Progenitor cell of endocrine pancreas (in vitro differentiated cells): Measurements from ENCODE around the gene RINT1. TPM values are rescaled to one million over a fixed set of nuclear protein-coding genes. Genes with fewer than 3 reads are reported as not detected.
A peak's percentile ranks its signal among the peaks of the same experiment; 100 is the strongest.

Experiments used
- DNase-seq: peaks from one replicate; pipeline ENCODE4 v3.0.0; 2021; ENCODE audit warnings: low spot score; ENCODE audit not compliant: unreplicated experiment
- H3K27ac Mint-ChIP-seq: 2 replicates; pipeline ENCODE4 v1.8.0; 2021; ENCODE audit warnings: mild to moderate bottlenecking, moderate library complexity, mixed read lengths
- H3K27me3 Mint-ChIP-seq: 2 replicates; pipeline ENCODE4 v1.8.0; 2021; ENCODE audit warnings: mixed read lengths
- H3K36me3 Mint-ChIP-seq: 2 replicates; pipeline ENCODE4 v1.8.0; 2022; ENCODE audit warnings: mixed read lengths; ENCODE audit not compliant: insufficient read depth
- H3K4me1 Mint-ChIP-seq: 2 replicates; pipeline ENCODE4 v1.8.0; 2021; ENCODE audit warnings: low read depth, mixed read lengths
- H3K4me3 Mint-ChIP-seq: 2 replicates; pipeline ENCODE4 v1.8.0; 2021; ENCODE audit warnings: low read depth, mild to moderate bottlenecking, moderate library complexity, mixed read lengths
- H3K9me3 Mint-ChIP-seq: 2 replicates; pipeline ENCODE4 v1.8.0; 2021; ENCODE audit warnings: low read depth, mixed read lengths
- total RNA-seq: library from RNA; stranded (reverse); gene quantifications from 2 replicates; pipeline ENCODE4 v1.2.1, GENCODE V29; 2021
- TF ChIP-seq, protein P1 (sequence below): fragments of 200-600 bp; sonication (generic); IDR thresholded peaks from one replicate; pipeline ENCODE4 v1.5.0; 2021; ENCODE audit warnings: antibody characterized with exemption, mild to moderate bottlenecking; ENCODE audit not compliant: unreplicated experiment

Gene RINT1
- total RNA-seq, 1 donor from 2014 or later, result 22.5 TPM

DNA sequence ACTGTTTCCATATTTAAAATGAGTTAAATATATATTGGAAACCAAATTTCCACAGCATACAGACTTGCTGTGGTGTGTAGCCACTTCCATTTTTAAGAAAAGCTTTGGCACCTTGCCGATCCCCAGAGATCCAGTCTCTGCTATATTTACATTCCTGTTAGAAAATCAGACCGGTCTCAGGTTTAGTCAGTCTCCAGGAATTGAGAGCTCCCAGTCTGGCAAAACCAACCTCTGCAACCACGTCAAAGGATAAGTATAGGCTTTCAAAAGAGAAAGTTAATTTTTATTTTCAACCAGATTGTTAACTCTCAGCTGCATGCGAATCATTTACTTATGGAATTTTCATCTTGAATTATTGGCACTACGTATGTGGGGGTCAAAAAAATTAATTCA is 38.1 kb upstream of the RINT1 start:
- Mint-ChIP-seq H3K27ac (peak overlapping the region; percentile 80), H3K4me1 (peaks cover 49% of the 10 kb centered on the region), H3K36me3 (peaks cover 13% of the 10 kb centered on the region), H3K27me3 (no peaks in the 10 kb centered on the region), H3K9me3 (no peaks in the 10 kb centered on the region), H3K4me3 (no peak overlapping the region)
- TF ChIP-seq, protein P1, sequence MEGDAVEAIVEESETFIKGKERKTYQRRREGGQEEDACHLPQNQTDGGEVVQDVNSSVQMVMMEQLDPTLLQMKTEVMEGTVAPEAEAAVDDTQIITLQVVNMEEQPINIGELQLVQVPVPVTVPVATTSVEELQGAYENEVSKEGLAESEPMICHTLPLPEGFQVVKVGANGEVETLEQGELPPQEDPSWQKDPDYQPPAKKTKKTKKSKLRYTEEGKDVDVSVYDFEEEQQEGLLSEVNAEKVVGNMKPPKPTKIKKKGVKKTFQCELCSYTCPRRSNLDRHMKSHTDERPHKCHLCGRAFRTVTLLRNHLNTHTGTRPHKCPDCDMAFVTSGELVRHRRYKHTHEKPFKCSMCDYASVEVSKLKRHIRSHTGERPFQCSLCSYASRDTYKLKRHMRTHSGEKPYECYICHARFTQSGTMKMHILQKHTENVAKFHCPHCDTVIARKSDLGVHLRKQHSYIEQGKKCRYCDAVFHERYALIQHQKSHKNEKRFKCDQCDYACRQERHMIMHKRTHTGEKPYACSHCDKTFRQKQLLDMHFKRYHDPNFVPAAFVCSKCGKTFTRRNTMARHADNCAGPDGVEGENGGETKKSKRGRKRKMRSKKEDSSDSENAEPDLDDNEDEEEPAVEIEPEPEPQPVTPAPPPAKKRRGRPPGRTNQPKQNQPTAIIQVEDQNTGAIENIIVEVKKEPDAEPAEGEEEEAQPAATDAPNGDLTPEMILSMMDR, result no peak
- DNase-seq, result no peak

DNA sequence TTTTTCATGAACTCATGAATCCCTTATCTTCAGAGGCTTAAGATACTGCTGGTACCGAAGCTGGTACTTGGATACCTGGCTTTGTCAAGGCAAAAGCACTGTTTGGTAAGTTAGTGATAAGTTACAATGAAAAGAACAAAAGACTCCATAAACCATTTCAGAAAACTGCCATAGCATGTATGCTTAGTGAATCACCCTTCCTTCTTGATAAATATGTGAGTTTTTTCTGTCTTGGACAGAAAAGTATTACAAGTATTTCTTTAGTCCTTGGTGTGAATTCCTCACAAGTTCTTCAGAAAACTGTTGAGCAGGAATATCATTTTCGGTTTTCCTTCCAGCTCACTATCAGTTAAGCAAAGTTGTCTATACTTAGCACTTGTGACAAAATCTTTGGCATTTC is 35.5 kb upstream of the RINT1 start:
- Mint-ChIP-seq H3K27me3 (no peaks in the 10 kb centered on the region), H3K9me3 (no peaks in the 10 kb centered on the region), H3K4me3 (peak overlapping the region; percentile 29), H3K27ac (peak overlapping the region; percentile 93), H3K4me1 (peaks cover 40% of the 10 kb centered on the region), H3K36me3 (peaks cover 24% of the 10 kb centered on the region)
- no peak for DNase-seq
- TF ChIP-seq, protein P1, result no peak

DNA sequence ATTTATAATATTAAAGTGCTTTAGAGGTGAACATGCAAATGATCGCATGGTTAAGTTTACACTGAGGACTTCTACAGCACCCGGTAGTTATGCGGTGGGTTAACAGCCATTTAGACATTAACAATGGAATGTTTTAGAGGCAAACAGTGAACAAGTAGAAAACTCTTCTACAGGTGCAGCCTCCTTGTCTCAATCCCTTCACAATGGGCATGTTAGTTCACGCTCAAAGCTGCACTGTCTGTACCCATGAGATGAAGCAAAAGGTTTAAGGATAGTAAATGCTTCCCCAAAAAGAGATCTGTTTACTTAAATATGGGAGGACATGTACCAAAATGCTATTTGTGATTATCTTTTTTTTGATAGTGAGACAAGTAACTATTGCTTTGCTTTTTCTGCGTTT is 35.0 kb upstream of the RINT1 start:
- Mint-ChIP-seq H3K36me3 (peaks cover 25% of the 10 kb centered on the region), H3K9me3 (no peaks in the 10 kb centered on the region), H3K4me3 (no peak overlapping the region), H3K27ac (peak overlapping the region; percentile 93), H3K27me3 (no peaks in the 10 kb centered on the region), H3K4me1 (peaks cover 40% of the 10 kb centered on the region)
- no peak for DNase-seq
- TF ChIP-seq, protein P1, result no peak

DNA sequence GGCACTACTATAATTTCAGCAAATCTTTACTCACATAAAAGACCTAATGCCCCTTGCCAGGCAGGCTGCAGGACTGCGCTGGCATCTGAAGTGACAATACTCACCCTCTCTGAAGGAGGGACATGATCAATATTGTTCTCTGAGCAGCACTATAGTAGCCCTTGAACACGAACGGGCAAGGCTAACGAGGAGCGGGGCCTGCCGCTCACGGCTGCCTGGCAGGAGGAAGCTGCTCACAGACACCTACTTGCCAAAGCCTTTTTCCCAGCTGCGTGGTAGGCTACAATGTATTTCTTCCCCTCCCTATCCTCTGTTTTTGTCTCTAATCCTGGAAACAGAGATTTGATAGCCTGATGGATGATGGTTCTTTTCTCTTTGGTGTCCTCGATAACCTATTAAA is 29.8 kb upstream of the RINT1 start:
- Mint-ChIP-seq H3K9me3 (no peaks in the 10 kb centered on the region), H3K27me3 (no peaks in the 10 kb centered on the region), H3K27ac (no peak overlapping the region), H3K4me3 (no peak overlapping the region), H3K36me3 (peaks cover 43% of the 10 kb centered on the region), H3K4me1 (peaks cover 16% of the 10 kb centered on the region)
- TF ChIP-seq, protein P1, result no peak
- no peak for DNase-seq

DNA sequence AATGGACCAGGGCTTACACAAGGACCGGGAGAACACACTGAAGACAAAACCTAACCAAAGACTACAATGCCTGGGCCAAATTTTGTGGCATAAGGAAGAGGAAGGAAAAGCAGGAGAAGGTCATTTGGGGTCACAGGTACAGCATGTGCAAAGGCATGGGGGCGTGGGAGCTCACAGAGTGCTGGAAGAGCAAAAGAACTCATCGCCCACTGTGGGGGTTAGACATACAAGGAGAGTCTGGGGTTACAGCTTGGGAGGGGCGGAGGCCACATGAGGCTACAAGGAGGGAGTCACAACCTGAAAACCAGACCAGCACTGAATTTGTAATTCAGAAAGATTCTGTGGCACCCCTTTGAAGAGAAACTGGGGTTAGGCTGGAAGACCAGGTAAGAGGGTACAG is 19.6 kb upstream of the RINT1 start:
- Mint-ChIP-seq H3K9me3 (peaks cover 4% of the 10 kb centered on the region), H3K36me3 (peaks cover 24% of the 10 kb centered on the region), H3K4me1 (peaks cover 10% of the 10 kb centered on the region), H3K27me3 (no peaks in the 10 kb centered on the region), H3K27ac (peak overlapping the region; percentile 80), H3K4me3 (no peak overlapping the region)
- TF ChIP-seq, protein P1, result no peak
- no peak for DNase-seq
